Hepatic stellate cell (primary cell): Measurements from ENCODE around the gene LILRA6.
A peak's percentile ranks its signal among the peaks of the same experiment; 100 is the strongest.
"Not testable (repeated sequence)": the region's sequence is repeated elsewhere in the genome, so short reads cannot be mapped to it uniquely, and the experiment has no call there.

Experiments used
- DNase-seq: peaks from one replicate; pipeline ENCODE4 v3.0.0; 2011; ENCODE audit warnings: low spot score

Gene LILRA6

DNA sequence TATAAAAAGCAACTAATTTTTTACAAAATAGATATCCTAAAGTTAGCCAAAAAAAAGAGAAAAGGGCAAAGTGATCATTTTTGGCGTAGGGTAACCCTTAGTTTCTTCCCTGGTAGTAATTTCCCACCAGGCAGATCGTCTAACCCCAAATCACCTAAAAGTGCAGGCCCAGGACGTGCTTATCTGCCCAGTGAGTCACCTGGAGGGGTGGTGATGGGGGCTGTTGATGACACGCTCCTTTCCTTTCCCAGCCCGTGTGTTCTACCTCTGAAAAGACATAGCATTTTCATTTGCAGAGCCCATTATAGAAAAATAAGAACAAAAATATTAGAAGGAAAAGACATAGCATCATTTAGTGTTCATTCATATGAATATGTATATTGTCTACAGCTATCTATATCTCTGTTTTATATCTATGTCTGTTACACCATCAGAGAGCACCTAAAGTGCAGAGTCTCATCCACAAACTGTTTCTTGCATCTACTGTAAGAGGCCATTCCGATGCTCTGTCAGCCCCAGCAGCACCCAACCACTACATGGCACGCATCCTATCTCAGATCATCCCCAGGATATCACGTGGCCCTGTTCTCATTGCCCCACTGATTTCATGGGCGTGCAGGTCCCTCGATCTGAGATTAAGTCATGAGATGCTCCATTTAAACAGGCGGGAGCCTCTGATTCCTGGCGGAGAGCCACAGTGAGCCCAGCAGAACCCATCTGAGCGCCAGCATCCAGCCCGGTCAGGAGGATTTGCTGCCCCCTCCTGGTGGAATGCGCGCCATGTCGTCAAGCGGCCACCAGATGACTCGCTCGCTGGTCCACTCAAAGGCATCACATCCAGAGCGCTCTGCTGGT lies 11.3 kb downstream of the LILRA6 start:
- peak; percentile 80 for DNase-seq

DNA sequence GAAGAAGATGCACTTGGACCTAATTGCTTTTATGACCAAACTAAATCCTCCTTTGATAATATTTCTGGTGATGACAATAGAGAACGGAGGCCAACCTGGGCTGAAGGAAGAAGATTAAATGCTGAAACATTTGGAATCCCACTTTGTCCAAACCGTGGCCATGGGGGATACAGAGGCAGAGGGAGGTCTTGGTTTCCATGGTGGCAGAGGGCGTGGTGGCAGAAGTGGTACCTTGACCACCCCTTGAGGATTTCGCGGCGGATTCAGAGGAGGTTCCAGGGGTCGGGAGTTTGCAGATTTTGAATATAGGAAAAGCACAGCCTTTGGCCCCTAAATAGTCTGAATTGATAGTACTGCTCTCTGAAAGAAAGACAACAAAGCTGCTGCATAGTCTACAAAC lies 12.6 kb downstream of the LILRA6 start:
- no peak for DNase-seq

DNA sequence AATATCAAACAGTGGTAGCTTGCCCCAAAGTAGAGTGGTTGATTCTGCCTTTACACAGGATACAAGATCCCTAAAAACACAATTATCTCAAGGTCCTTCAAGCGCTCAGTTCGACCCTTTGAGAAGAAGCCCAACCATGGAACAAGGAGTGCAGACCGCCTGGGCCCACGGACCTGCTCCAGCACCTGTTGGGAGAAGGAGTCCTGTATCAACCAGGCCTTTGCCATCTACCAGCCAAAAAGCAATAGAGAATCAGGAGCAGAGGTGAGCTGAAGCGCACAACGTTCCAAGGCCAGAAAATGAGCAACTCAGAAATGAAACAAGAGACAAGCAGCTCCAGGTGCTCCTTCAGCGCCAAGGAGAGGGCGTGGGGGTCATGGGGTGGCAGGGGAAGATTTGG lies 13.4 kb downstream of the LILRA6 start:
- no peak for DNase-seq

DNA sequence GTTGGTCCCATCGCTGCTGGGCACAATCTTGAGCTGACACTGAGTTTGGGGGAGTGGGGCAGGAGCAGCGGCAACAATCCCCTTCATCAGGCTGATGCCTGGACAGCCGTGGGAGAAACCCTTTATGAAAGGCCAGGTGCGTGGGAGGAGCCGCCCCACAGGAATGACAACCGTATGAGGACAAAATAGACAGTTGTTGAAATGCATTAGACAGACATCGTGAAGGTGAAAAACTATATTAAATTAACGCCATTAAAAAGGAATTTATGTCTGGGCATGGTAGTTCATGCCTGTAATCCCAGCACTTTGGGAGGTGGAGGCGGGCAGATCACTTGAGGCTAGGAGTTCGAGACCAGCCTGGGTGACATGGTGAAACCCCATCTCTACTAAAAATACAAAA lies 18.0 kb downstream of the LILRA6 start:
- not testable (repeated sequence) for DNase-seq

DNA sequence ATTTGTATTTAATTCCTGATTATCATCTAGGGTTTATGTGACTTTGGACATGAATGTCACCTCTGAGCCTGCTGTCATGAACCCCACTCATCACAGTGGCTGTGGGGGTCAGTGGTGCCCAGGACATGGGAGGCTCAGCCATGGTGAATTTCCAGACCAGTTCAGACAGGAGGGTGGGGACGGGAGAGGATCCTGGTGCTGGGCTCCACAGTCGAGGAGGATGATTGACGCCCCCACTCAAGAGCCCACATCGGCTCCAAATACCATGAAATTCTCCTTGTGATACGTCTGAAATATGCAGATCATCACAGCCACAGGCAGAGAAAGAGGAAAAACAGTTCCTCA lies 18.7 kb downstream of the LILRA6 start:
- not testable (repeated sequence) for DNase-seq

DNA sequence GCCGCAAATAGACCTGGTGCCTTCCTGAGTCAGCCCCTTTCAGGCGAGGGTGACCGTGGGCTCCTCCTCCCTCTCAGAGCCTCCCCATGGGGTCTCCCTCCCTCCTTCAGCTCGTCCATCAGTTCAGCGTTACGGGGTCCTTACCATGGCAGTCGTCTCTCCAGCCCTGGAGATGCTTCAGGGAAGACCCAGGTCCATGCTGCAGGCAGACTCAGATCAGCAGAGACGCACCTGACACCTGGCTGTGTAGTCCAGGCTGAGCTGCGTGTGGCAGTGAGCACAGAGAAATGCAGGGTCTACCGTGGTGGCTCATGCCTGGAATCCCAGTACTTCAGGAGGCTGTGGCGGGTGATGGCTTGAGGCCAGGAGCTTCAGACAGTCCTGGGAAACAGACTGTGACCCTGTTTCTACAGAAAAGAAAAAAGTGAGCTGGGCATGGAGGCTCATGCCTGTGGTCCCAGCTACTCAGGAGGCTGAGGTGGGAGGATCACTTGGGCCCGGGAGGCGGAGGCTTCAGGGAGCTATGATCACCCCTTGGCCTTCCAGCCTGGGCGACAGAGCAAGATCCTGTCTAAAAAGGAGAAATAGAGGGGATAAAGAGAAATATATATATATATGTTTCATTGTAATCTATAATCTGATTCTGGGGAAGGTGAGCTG lies 19.2 kb downstream of the LILRA6 start:
- DNase-seq, result not testable (repeated sequence)

DNA sequence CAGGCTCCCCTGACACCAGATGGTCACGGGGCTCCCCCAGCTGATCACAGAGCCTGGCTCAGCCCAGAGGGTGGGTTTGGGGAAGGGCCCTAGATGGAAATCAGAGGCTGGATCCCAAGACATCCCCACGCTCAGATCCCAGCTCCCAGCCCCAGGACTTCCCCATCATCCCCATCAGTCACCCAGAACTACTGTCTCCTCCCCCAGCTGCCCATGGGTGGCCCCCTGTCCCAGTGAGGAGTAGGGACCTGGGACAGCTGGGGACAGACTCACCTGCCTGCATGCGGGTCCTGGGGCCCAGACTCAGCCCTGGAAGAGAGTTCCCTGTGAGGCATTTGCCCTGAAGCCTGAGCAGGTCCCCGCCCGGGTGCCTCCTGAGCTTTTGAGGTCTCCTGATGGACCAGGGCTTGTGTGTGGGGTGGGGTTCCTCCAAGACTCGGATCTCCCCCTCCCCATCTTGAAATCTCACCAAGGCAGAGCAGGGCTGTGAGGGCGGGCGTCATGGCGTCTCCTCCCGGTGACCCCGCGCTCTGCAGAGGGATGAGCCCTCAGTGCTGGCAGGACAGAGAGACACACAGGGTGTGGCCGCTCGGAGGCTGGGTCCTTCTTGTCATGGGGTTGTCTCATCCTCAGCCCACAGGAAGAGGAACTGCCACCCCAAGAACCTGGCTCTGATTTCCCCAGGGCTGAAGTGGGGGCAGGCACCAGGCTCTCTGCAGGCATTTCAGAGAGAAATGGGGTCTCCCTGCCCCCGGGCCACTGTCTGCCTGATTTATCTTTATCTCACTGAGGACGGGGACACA lies 19.9 kb downstream of the LILRA6 start, which contains the start of gene LILRB3:
Gene LILRB3, minus strand, starts transcription at position 534 of the 803 bp plus-strand sequence. Its CDS starts 31 bp downstream, at position 503.
- DNase-seq, result not testable (repeated sequence)

DNA sequence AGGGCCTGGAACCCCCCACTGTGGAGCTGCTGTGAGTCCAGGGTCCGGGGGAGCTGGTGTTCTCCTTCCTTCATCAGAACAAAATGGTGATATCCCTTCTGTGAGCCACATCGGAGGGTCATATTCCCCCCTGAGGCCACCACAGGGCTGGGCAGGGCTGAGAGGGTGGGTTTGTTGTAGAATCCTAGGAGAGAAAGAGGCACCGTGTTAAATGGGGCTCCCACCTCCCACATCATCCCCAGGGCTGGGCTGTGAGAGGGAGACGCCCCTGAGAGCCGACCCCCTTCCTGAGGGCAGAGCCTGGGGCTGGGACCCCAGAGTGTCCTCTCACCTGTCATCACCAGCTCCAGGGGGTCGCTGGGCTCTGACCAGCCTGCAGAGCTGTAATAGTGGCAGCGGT lies 20.6 kb downstream of the LILRA6 start:
- not testable (repeated sequence) for DNase-seq

DNA sequence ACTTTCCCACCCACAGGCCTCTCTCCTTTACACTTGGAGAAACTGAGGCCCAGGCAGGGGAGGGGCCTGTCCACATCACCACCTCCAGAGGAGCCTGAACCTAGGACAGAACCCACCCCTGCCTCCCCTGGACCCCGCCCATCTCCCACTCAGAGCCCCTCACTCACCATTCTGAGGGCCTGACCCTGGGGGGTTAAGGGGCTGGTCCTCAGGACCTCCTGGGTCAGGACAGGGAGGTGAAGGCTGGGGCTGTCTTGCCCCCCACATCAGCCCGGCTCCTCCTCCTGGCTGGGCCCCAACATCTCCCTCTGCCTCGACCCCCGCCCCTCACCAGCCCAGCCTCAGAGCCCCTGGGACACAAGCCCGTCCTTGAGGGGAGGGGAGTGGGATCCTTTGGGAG lies 22.9 kb downstream of the LILRA6 start:
- DNase-seq, result not testable (repeated sequence)

DNA sequence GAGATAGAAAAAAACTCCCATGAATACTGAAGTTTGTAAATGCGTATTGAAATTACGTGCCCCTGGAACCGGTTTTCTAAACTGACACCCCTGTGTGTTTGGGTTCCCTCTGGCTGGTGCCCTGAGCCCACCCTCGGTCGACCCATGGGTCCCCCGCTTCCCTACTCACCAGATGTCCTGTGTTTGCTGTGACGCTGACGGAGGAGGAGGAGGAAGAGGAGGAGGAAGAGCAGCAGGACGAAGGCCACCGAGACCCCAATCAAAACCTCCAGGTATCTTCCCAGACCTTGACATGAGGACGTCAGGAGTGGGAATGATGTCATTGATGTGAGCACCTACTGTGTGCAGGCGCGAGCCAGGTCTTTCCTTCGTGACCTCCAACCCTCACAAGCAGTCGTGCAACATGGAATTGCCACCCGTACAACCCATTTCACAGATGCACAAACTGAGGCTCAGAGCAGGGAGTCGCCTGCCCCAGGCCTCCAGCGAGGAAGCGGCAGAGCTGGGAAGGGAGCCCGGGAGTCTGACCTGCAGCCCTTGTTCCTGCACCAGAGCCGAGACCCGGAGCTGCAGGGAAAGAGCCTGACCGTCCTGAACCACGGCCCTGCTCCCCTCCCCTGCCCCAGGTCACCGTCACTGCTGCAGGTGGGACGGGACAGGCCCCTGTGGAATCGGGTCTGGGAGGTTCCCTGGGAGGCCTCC lies 23.5 kb downstream of the LILRA6 start:
- DNase-seq, result no peak

DNA sequence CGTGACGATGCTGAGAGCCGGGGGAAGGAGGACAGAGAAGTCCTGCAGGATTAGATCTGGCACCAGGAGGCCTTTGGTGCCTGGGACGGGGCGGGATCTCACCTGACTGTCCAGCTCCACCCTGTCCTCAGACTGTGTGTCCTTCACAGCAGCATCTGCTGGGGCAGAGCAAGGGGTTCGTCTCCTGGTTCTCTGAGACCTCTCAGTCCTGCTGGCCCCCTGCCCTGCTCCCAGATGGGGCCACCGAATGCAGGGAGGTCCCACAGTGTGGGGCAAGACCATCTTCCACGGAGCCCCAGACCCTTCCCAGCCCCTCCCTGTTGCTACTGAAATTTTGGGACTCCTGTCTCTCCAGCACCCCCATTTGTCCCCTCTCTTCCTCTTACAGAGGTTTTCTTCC lies 24.3 kb downstream of the LILRA6 start:
- DNase-seq, result no peak

DNA sequence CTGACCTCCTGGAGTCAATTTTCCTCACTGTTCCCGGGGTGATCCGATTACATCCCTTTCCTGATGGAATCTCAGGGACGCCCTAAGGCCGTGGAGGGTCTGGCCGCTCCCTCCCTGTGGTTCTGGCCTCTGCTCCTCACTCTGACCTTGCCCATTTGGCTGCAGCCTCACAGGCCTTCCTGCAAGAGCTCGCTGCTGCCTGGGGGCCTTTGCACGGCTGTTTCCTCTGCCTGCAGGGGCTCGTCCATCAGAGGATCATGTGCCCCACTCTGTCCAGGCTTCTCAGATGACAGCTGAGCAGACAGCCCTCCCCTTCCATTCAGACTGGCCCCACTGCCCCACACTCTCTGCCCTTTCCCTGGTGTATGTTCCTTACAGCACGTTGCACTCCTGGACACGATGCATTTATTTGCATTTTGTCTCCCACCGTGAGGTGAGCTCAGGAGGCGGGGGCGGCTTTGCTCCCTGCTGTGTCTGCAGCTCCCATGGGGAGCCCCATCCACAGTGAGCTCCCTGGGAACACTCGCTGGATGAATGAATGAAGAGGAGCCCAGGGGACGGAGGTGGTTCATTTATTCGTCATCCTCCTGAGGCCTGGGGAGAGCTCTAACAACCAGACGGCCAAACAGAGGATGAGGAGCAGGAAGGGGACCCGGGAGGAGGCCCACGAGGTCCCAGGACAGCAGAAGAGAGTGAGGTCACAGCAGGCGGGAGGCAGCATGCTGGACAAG lies 24.9 kb downstream of the LILRA6 start:
- not testable (repeated sequence) for DNase-seq

DNA sequence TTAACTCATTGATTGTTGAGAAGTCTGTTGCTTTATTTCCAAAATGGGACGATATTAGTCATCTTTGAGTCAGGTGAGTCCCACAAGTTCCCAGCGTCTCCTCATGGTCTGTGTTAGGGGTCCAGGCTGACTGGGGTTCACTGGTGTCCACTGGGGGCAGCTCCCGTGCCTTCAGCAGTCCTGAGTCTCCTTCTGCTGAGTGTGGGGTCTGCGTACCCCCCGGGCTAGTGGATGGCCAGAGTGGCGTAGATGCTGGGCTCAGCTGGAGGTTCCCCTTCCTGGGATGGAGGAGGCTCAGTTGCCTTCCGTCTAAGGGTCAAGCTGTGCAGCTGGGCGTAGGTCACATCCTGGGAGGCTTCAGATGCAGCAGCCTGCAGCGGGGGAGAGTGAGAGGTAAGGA lies 25.7 kb downstream of the LILRA6 start:
- no peak for DNase-seq

DNA sequence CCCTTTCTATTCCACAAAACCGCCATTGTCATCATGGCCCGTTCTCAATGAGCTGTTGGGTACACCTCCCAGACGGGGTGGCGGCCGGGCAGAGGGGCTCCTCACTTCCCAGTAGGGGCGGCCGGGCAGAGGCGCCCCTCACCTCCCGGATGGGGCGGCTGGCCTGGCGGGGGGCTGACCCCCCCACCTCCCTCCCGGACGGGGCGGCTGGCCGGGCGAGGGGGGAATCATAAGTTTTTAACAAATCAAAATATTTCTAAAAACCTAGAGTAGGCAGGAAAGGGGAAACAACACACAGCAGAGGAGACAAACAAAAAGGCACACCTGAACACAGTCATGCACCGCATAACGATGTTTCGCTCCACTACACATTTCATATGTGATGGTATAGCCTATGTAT lies 27.9 kb downstream of the LILRA6 start:
- DNase-seq, result not testable (repeated sequence)

DNA sequence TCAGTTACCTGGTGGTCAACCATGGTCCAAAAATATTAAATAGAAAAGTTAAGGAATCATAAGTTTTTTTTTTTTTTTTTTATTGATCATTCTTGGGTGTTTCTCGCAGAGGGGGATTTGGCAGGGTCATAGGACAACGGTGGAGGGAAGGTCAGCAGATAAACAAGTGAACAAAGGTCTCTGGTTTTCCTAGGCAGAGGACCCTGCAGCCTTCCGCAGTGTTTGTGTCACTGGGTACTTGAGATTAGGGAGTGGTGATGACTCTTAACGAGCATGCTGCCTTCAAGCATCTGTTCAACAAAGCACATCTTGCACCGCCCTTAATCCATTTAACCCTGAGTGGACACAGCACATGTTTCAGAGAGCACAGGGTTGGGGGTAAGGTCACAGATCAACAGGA lies 28.4 kb downstream of the LILRA6 start:
- DNase-seq, result not testable (repeated sequence)

DNA sequence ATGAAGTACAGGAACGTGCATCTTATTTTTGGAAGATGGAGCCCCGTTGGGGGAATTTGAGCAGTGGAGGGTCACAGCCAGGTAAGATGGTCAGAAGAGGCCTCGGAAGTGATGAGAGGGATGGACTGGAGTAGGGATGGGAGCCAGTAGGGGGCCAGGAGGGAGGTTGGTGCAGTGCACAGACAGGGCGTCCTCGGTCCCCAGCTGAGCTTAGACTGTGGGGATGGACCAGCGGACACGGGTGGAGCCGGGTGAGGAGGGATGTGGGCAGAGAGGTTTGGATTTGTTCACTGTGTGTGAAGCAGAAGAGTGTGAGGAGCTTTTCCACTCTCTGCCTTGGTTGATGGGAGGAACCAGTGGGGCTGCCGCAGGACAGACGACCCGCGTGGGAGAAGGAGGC lies 31.4 kb downstream of the LILRA6 start:
- DNase-seq, result no peak

DNA sequence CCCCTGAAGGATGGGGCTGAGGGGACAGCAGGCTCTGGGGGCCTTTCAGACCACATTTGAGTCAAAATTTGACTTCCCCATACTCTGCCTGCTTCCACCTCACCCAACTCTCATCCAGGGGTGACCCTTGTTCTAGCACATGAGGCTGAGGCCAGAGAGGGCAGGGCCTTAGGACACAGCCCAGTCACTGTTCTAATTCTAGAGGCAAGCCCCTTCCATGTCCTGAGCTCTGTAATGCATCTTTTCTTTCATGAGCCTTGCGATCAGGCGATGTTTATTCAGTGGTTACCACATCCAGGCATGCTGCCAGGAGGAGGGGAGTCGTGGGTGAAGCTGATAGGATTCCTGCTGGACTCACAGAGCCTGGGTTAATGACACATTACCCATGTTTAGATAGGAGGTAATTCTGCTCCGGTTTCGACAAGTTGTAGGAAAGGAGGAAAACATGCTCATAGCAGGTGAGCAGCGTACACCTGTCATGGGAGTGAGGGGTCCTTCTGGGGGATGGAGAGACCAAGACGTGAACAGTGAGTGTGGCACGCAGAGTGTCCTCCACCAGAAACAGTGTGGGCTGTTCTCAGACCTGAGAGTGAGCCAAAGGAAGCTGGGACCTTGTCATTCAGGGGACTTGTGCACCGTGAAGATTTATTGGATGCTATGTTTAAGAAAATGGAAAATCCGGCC lies 32.6 kb downstream of the LILRA6 start:
- DNase-seq, result peak; percentile 97

DNA sequence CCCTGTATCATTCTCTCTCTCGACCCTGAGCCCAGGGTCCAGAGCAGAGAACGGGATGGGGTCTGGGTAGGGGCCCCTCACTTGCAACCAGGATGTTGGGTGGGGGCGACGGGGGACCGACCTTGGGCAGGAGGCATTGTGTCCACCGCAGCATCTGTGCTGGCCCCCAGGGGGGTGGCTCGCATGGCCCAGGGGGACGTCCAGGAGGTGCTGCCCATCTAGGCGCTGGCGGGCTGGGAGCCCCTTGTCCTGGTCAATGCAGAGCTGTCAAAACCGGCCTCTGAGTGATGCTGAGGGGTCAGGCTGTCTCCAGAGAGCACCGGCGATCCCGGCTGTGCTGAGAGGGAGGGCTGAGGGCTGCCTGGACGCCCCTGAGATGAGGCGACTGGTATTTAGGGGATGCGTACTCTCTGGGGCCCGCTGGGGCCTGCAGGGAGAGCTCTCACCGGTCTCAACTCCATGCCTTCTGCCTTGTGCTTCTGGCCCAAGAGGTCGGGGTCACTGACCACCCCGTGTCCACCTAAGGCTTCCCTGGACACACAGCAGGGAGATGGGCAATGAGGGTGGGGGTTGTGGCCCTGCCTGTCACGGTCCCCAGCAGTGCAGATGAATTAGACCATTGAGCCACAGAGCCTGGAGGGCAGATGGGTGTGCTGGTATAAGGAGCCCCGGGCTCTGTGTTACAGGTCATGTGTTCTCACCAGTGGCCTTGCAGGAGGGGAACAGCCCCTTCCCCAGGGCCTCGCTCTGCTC lies 33.4 kb downstream of the LILRA6 start:
- no peak for DNase-seq

DNA sequence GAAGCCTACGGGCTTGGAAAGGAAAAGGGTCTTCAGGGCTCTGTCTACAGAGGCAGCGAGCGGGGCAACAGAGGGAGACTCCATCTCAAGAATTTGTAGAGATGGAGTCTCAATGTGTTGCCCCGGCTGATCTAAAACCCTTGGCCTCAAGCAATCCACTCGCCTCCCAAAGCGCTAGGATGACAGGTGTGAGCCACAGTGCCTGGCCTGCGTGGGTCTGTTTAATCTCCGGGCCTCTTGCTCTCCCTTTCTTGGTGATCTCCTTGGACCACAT lies 33.9 kb downstream of the LILRA6 start:
- no peak for DNase-seq
